Measurements from ENCODE around the gene TOP2A. TPM values are rescaled to one million over a fixed set of nuclear protein-coding genes. Genes with fewer than 3 reads are reported as not detected.

Gene TOP2A
- total RNA-seq, 1 experiment from 2014 or later = 372 TPM

DNA sequence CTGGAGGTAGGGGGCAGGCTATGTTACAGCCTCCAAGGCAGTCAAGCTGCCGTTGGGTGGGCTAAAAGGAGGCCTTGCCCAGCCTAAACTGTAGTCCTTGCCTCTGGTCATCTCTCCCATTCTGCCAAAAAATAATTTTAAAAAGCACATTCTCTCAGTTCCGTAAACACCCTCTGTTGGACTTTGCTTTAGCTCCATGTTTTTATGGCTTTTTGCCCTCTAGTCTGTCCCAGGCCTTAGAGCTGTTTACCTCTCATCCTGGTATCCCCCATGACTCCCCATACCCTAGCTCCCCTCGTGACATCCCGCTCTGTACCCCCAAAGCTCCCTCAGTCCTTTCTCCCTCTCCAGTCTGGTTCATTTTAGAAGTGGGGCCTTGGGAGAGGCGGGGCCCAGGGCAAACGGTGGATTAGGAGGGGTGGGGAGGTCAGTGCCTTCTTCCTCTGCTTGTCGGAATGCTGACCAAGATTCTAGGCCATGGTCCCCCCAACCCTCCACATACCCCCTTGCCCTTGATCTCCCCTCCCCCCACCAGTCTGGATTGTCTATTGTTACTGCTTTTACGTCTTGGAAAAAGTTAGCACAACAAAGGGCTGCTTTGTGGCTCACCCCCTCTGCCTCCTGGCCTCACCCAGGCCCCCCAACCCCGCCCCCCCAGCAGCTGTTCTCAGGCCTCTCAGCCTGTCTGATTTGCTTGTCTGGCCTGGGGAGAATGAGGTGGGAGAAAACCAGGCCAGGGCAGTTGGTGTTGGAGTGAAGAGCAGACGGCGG, 71.5 kb downstream of the TOP2A start:
- DNase-seq (ENCODE audit: low read depth) = no peak

GRCh38 chr17:40345161-40345993, 72.3 kb downstream of the TOP2A start:
- DNase-seq (ENCODE audit: low read depth) = no peak

- no peak for DNase-seq (ENCODE audit: low read depth)
Observed at GRCh38 chr17:40344421-40345160, 73.1 kb downstream of the TOP2A start.

GRCh38 chr17:40343219-40344119, 74.2 kb downstream of the TOP2A start:
- DNase-seq (ENCODE audit: low read depth) = no peak

GRCh38 chr17:40342504-40343218, 75.0 kb downstream of the TOP2A start:
- no peak for DNase-seq (ENCODE audit: low read depth)

DNA sequence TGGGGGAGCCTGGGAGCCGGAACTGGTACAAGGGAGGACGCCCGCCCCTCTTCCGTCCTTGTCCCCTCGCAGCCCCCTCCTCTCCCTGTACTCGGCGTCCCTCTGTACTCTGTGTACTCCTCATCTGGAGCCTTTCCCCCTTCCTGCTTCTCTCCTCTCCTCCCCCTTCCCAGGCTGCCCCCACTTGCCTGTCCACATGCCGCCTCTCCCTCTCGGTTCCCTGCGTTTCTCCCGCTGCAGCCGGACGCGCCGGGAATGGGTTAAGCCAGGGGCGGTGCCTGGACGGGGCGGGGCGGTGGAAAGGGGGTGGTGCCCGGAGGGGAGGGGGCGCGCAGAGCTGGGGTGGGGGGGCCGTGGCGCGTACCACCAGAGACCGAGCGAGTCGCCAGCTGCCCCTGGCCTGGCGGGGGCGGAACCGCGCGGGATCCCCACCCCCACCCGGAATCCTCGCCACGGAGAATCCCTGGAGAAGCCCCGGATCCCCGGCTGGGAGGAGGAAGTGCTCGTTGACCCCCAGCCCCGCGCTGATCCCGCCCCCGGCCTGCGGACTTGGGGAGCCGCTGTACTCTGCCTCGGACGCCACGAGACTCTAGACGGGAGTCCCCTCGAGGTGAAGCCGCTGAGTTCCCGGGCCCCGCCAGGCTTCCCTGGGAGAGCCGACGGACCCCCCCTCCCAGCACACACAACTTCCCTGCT, 75.7 kb downstream of the TOP2A start:
- peak; percentile 73 for DNase-seq (ENCODE audit: low read depth)

- DNase-seq (ENCODE audit: low read depth) = peak; percentile 81
Observed at GRCh38 chr17:40340880-40341807, 76.6 kb downstream of the TOP2A start.

GRCh38 chr17:40340327-40340726, 77.4 kb downstream of the TOP2A start:
- DNase-seq (ENCODE audit: low read depth) = no peak

DNA sequence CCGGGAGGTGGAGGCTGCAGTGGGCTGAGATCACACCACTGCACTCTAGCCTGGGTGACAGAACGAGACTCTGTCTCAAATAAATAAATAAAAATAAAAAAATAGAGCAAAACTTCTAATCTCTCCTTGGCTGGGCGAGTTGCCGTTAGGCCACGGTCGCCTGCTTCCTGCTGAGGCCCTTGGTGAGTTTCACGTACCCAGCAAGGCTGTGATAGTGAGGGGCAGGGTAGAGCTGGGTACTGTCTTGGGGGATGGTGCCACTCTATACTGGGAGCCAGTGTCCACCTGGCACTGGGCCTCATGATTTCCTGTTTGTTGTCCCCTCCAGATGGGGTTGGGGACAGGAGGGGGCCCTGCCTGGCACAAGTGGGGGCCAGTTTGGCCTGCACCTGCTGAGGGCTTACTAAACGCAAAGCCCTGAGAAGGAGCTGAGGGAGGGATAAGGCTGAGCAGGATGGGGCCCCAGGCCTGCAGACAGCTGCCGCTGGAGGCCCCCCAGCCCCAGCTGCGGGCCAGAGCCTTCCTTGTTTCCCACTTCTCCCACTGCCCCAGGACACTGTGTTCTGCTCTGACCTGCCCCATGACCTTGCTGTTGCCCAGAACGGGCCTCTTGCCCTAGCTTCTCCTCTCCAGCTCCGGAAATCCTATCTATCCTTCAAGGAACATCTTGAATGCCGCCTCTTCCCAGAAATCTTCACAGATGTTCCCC, 78.6 kb downstream of the TOP2A start:
- DNase-seq (ENCODE audit: low read depth) = no peak

Other genes starting within 250 kb of the TOP2A start
- 0.51 and 1.2 TPM in 2 replicates for gene RAPGEFL1, start 240.4 kb downstream of the TOP2A start, total RNA-seq (2014; rRNA removed; shearing (Covaris generic))
- 4.9 and 6.3 TPM in 2 replicates for gene WIPF2, start 198.6 kb downstream of the TOP2A start, total RNA-seq (2014; rRNA removed; shearing (Covaris generic))
- gene CDC6, start 130.0 kb downstream of the TOP2A start, total RNA-seq (2014; rRNA removed; shearing (Covaris generic)) = 124 and 145 TPM in 2 replicates
- 15.6 and 19.9 TPM in 2 replicates for gene RARA, start 108.7 kb downstream of the TOP2A start, total RNA-seq (2014; rRNA removed; shearing (Covaris generic))
- gene GJD3, start 53.2 kb downstream of the TOP2A start, total RNA-seq (2014; rRNA removed; shearing (Covaris generic)) = not detected in 2 replicates
- 67.4 and 68.8 TPM in 2 replicates for gene IGFBP4, start 25.6 kb upstream of the TOP2A start, total RNA-seq (2014; rRNA removed; shearing (Covaris generic))
- gene TNS4, start 83.7 kb upstream of the TOP2A start, total RNA-seq (2014; rRNA removed; shearing (Covaris generic)) = 0.24 and 0.40 TPM in 2 replicates
- gene CCR7, start 147.6 kb upstream of the TOP2A start, total RNA-seq (2014; rRNA removed; shearing (Covaris generic)) = not detected in 2 replicates
- 122 and 126 TPM in 2 replicates for gene SMARCE1, start 229.9 kb upstream of the TOP2A start, total RNA-seq (2014; rRNA removed; shearing (Covaris generic))
- not detected in 2 replicates for gene KRT222, start 247.3 kb upstream of the TOP2A start, total RNA-seq (2014; rRNA removed; shearing (Covaris generic))

Data from Daoy (cell line).